ENCODE results near the gene CDKN2AIP.
"Not testable (repeated sequence)": the region's sequence is repeated elsewhere in the genome, so short reads cannot be mapped to it uniquely, and the experiment has no call there.

Gene CDKN2AIP

GRCh38 chr4:183455431-183456195 is 11.2 kb downstream of the CDKN2AIP start:
- TF ChIP-seq CTCF (conservative IDR thresholded peaks at IDR 0.05): no peak
- H3K27ac ChIP-seq: no peak overlapping the region

GRCh38 chr4:183458005-183458404 is 13.6 kb downstream of the CDKN2AIP start:
- no peak overlapping the region for H3K27ac ChIP-seq
- TF ChIP-seq CTCF (conservative IDR thresholded peaks at IDR 0.05): no peak

GRCh38 chr4:183463903-183464619 is 19.6 kb downstream of the CDKN2AIP start:
- H3K27ac ChIP-seq: not testable (repeated sequence)

- H3K27ac ChIP-seq: not testable (repeated sequence)
These were observed 21.4 kb downstream of the CDKN2AIP start for GRCh38 chr4:183465879-183466278.

- TF ChIP-seq CTCF (conservative IDR thresholded peaks at IDR 0.05): no peak
- no peak overlapping the region for H3K27ac ChIP-seq
These were observed 22.8 kb downstream of the CDKN2AIP start for GRCh38 chr4:183467246-183467645.

- no peak for TF ChIP-seq CTCF (conservative IDR thresholded peaks at IDR 0.05)
- H3K27ac ChIP-seq: no peak overlapping the region
These were observed 24.0 kb downstream of the CDKN2AIP start for GRCh38 chr4:183468210-183469095.

GRCh38 chr4:183469285-183469684 is 24.8 kb downstream of the CDKN2AIP start:
- H3K27ac ChIP-seq: no peak overlapping the region

More at GRCh38 chr4:183469285-183469684, 24.8 kb downstream of the CDKN2AIP start:
- no peak for TF ChIP-seq CTCF (conservative IDR thresholded peaks at IDR 0.05)

All from VCaP (cell line).